Left ventricle myocardium inferior (tissue), 1 donor: ENCODE measurements around the gene CMC1. TPM values are rescaled to one million over a fixed set of nuclear protein-coding genes. Genes with fewer than 3 reads are reported as not detected.
"Not testable (repeated sequence)": the region's sequence is repeated elsewhere in the genome, so short reads cannot be mapped to it uniquely, and the experiment has no call there.

Source experiments
- DNase-seq: peaks from one replicate; pipeline ENCODE4 v3.0.0-alpha.2; 2020
- H3K27ac ChIP-seq: fragments of 200-600 bp; replicated peaks from 2 replicates; pipeline ENCODE4 v1.8.0; 2021
- H3K27me3 ChIP-seq: fragments of 200-600 bp; 2 replicates; pipeline ENCODE4 v1.8.0; 2021; ENCODE audit warnings: low read depth
- H3K36me3 ChIP-seq: fragments of 200-600 bp; 2 replicates; pipeline ENCODE4 v1.8.0; 2021
- H3K4me1 ChIP-seq: fragments of 200-600 bp; 2 replicates; pipeline ENCODE4 v1.8.0; 2021
- H3K4me3 ChIP-seq: fragments of 200-600 bp; 2 replicates; pipeline ENCODE4 v1.8.0; 2021; ENCODE audit warnings: mild to moderate bottlenecking, moderate library complexity
- H3K9me3 ChIP-seq: fragments of 200-600 bp; replicated peaks from 2 replicates; pipeline ENCODE4 v1.8.0; 2021
- intact Hi-C: fragments of 100-400 bp; cut with micrococcal nuclease; formaldehyde crosslinking; loops from one replicate; pipeline ENCODE4 v1.11.0; 2022
- long read RNA-seq: library from polyadenylated mRNA; unstranded; transcript quantifications from one replicate; pipeline ENCODE4 v2.0.0, GENCODE V29; 2021
- total RNA-seq: library from RNA; stranded (reverse); fragmentation: NEBNext Ultra II Directional; extraction: Animal tissue kit (Norgen Biotek cat#: 25700); gene quantifications from one replicate; pipeline ENCODE4 v1.2.1, GENCODE V29; 2021
- TF ChIP-seq, protein P1 (sequence below): fragments of 200-600 bp; IDR thresholded peaks from 2 replicates; pipeline ENCODE4 v1.8.0; 2021; ENCODE audit warnings: antibody characterized with exemption, mild to moderate bottlenecking, borderline replicate concordance
- donor health status: DM: no; HTN: yes; CAD: no; lungs with severe emphysema.

CMC1 gene, protein sequence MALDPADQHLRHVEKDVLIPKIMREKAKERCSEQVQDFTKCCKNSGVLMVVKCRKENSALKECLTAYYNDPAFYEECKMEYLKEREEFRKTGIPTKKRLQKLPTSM
- total RNA-seq: 41.0 TPM
- long read RNA-seq, full-length matches to known transcripts: 49 of 54 reads
- long read RNA-seq, partial matches to known transcripts: 0 of 54 reads
- long read RNA-seq, other reads (novel, unspliced or antisense): 5 of 54 reads

DNA sequence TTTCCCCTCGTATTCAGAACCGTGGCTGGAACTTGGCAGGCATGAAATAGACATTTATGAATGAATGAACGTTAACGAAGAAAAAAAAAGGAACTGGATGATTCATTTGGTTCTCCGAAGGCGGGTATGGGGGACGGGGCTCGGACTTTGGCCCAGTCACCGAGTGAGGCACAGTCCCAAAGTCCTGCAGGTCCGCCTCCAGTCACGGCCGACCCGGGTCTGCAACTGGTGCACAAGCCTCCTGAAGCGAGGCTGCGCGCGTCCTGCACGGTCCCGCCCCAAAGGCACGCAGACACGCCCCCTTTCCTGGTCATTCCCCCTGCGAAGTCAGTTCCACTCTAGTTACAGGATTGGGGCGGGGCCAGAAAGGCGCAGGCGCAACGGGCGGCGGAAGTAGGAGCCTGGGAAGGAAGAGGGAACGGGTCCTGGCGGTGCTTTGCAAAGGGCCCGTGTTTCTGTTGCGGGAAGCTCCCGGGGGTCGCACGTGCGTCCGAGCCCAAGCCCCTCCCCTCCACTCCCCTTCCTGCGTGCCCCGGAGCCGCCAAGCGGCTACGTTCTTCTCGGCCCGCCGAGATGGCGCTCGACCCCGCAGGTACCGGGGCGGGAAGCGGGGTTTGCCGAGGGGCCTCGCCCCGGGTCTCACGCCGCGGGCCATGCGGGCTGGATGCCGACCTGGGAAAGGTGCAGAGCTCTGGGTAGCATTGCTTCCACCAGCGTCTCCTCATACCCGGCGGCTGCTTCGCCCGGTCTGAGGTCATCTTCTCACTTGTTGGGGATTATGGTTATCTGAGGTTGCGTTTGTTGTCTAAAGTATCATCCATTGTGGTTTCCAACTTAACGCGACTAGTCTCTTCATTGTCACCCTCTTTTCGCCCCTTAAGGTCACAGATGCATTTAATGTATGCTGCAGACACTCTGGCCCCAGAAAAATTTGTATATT is at the start of gene CMC1:
TSS of gene CMC1 (plus strand) at position 399 of the 940 bp plus-strand sequence. CDS start at position 574, 175 bp downstream.
- TF ChIP-seq, protein P1, sequence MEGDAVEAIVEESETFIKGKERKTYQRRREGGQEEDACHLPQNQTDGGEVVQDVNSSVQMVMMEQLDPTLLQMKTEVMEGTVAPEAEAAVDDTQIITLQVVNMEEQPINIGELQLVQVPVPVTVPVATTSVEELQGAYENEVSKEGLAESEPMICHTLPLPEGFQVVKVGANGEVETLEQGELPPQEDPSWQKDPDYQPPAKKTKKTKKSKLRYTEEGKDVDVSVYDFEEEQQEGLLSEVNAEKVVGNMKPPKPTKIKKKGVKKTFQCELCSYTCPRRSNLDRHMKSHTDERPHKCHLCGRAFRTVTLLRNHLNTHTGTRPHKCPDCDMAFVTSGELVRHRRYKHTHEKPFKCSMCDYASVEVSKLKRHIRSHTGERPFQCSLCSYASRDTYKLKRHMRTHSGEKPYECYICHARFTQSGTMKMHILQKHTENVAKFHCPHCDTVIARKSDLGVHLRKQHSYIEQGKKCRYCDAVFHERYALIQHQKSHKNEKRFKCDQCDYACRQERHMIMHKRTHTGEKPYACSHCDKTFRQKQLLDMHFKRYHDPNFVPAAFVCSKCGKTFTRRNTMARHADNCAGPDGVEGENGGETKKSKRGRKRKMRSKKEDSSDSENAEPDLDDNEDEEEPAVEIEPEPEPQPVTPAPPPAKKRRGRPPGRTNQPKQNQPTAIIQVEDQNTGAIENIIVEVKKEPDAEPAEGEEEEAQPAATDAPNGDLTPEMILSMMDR: no peak
- peak; percentile 99 for DNase-seq
- no peaks in the 10 kb centered on the region for H3K36me3 ChIP-seq
- H3K9me3 ChIP-seq: no peaks in the 10 kb centered on the region
- peak within 1 kb of the TSS; percentile 90 for H3K27ac ChIP-seq
- H3K4me3 ChIP-seq: peak within 1 kb of the TSS; percentile 98
- H3K27me3 ChIP-seq: no peaks in the 10 kb centered on the region
- intact Hi-C loops: no loop called here
- peaks cover 50% of the 10 kb centered on the region for H3K4me1 ChIP-seq

GRCh38 chr3:28198161-28198560 is 43.3 kb upstream of the CMC1 start:
- TF ChIP-seq, protein P1: no peak

DNA sequence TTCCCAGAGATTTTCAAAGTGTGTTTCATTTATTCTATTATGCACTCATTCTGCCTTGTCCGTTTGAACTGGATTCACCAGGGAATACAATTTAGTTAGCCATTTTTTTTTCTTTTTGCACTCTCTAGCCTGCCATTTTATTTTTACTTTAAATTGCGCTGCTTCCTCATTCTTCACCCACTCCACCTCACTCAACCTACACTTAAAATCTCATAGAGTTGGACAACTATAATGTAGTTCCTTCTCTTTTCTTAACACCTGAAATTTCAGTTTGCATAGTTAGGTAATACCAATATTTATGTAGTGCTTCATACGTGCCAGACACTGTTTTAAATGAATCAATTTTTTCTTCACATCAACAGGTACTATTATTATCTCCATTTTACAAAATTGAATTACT is 42.4 kb upstream of the CMC1 start:
- no peaks in the 10 kb centered on the region for H3K4me1 ChIP-seq
- intact Hi-C loops: no loop called here
- no peak for DNase-seq
- TF ChIP-seq, protein P1: no peak
- H3K27me3 ChIP-seq: peaks cover 6% of the 10 kb centered on the region
- no peaks in the 10 kb centered on the region for H3K9me3 ChIP-seq
- H3K4me3 ChIP-seq: no peak overlapping the region
- no peak overlapping the region for H3K27ac ChIP-seq
- no peaks in the 10 kb centered on the region for H3K36me3 ChIP-seq

More at GRCh38 chr3:28198161-28198560, 43.3 kb upstream of the CMC1 start:
- Histone ChIP-seq H3K4me1 (no peaks in the 10 kb centered on the region), H3K9me3 (no peaks in the 10 kb centered on the region), H3K36me3 (no peaks in the 10 kb centered on the region), H3K27ac (no peak overlapping the region), H3K4me3 (no peak overlapping the region), H3K27me3 (peaks cover 6% of the 10 kb centered on the region)
- intact Hi-C loops: no loop called here
- no peak for DNase-seq

DNA sequence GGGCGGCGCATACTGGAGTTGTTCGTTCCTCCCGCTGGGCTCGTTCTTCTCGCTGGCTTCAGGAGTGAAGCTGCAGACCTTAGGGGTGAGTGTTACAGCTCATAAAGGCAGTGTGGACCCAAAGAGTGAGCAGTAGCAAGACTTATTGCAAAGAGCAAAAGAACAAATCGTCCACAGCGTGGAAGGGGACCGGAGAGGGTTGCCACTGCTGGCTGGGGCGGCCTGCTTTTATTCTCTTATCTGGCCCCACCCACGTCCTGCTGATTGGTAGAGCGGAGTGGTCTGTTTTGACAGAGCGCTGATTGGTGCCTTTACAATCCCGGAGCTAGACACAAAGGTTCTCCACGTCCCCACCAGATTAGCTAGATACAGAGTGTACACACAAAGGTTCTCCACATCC is 41.8 kb upstream of the CMC1 start:
- DNase-seq, intact Hi-C loops: not testable (repeated sequence)

DNA sequence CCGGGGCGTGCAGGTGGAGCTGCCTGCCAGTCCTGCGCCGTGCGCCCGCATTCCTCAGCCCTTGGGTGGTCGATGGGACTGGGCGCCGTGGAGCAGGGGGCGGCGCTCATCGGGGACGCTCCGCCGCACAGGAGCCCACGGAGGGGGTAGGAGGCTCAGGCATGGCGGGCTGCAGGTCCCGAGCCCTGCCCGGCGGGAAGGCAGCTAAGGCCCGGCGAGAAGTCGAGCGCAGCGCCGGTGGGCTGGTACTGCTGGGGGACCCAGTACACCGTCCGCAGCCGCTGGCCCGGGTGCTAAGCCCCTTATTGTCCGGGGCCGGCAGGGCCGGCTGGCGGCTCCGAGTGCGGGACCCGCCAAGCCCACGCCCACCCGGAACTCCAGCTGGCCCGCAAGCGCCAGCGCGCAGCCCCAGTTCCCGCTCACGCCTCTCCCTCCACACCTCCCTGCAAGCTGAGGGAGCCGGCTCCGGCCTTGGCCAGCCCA is 41.0 kb upstream of the CMC1 start:
- H3K36me3 ChIP-seq, DNase-seq, intact Hi-C loops, H3K4me1 ChIP-seq, H3K9me3 ChIP-seq, H3K27me3 ChIP-seq, H3K27ac ChIP-seq: not testable (repeated sequence)
- peak overlapping the region; percentile 53 for H3K4me3 ChIP-seq

More for the DNA sequence above, 41.8 kb upstream of the CMC1 start:
- H3K27ac ChIP-seq, H3K36me3 ChIP-seq, H3K27me3 ChIP-seq, H3K4me1 ChIP-seq, H3K4me3 ChIP-seq, H3K9me3 ChIP-seq: not testable (repeated sequence)

DNA sequence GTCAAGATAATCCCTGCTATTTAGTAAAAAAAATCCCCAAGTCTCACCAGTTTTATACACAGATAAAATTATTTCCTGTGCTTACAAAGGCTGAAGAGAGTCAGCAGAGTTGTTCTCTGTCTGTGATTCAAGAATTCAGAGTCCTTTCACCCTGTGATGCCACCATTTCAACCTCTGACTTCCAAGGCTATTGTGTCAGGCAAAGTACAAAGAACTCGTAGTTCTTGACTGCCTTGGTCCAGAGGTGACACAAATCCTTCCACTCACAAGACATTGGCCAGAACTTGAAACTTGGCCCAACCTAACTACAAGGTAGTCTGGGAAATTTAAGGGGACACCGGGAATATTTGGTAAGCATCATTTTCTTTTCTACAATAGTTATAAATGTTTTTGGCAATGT is 34.9 kb upstream of the CMC1 start:
- TF ChIP-seq, protein P1: no peak
- Histone ChIP-seq H3K27ac (no peak overlapping the region), H3K4me1 (no peaks in the 10 kb centered on the region), H3K4me3 (no peak overlapping the region), H3K27me3 (no peaks in the 10 kb centered on the region), H3K9me3 (no peaks in the 10 kb centered on the region), H3K36me3 (no peaks in the 10 kb centered on the region)
- intact Hi-C loops: no loop called here
- DNase-seq: no peak
